ENCODE measurements around the gene PIP4K2A.
"Not testable (repeated sequence)": the region's sequence is repeated elsewhere in the genome, so short reads cannot be mapped to it uniquely, and the experiment has no call there.

PIP4K2A gene

DNA sequence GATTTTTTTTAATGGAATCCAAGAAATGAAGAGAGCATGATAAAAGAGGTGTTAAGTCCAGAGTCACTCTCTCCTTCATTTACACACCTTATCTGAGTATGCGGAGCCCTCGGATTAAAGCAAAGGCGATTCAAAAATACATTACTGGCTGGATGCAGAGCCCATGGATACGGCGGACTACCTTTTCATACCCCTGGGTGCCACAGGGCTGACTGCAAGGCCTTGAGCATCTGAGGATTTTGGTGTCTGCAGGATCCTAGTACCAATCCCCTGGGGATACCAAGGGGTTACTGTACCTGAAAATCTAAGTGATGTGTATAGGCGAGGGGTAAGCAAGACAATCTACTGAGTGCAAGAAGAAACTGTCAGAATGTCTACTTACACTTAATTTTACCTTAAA lies 20.5 kb downstream of the PIP4K2A start:
- DNase-seq (ENCODE audit: low read depth in 2 of 2) = no peak

DNA sequence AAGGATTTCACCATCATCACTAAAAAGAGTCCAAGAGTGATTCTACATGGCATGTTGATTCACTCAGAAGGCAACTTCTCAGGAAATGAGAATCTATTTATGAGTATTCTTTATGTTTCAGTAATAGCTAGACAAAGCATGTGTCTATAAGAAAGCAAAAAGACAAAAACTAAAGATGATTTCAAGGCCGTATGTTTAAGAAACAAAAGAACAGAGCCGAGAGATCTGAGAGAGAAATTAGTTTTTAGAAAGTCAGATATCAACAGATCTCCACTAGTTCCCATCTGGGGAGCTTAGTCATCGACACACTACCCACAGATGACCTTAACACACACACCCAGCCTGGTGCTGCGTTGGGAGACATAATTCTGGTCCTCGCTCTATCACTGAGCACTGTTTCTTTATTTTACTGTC lies 21.0 kb downstream of the PIP4K2A start:
- DNase-seq (ENCODE audit: low read depth in 2 of 2) = no peak

GRCh38 chr10:22692119-22692518 lies 22.3 kb downstream of the PIP4K2A start:
- not testable (repeated sequence) for DNase-seq (ENCODE audit: low read depth in 2 of 2)

DNA sequence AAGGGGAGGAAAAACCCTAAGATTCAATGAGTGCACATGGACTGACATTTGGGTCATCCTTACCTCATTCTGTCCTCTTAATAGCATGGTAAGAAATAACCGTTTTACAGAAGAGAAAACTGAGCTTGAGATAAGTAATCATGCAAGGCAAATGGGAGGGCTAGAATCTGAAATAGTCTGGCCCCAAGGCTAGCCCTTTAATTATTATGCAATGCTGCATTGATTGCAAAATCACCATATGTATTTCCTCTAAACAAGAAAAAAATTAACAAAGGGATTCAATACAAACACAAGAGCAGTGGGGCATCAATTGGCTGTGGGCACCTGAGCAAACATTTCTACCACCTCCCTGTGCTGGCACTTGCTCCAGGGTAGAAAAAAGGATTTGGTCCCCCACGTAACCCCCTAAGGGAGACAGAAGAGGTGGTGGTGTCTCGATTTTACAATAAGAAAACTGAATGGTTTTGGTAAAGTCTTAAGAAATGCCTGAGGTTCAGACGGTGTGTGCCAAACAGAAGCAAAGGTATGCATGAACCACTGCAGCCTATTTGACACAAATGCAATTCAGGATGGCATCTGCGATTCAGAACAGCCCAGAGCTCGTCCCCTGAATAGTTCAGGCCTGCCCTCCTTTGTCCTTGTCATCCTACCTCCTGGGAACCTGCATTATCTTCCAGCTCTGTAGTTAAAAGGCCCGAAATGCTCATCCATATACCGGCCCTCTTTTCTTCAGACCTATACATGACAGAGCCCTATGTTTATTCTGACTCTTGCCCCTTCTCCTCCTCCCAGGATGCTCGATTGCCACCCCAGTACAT lies 23.6 kb downstream of the PIP4K2A start:
- DNase-seq (ENCODE audit: low read depth in 2 of 2) = no peak

DNA sequence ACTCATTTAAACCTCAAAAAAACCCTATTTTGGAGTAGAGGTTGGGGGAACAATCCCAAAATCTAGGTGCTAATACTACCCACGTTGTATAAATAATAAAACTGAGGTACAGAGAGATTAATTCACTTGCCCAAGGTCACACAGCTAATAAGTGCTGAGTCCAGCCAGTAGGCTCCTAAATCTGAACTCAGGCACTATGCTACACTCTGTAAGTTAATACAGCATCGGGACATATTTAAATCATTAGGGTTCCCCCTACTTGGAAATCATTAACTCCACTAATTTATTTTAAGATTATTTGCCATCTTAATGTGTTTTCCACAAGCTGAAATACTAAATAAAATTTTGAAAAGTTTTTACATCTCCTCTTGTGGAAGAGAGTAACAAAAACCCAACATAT lies 24.2 kb downstream of the PIP4K2A start:
- no peak for DNase-seq (ENCODE audit: low read depth in 2 of 2)

DNA sequence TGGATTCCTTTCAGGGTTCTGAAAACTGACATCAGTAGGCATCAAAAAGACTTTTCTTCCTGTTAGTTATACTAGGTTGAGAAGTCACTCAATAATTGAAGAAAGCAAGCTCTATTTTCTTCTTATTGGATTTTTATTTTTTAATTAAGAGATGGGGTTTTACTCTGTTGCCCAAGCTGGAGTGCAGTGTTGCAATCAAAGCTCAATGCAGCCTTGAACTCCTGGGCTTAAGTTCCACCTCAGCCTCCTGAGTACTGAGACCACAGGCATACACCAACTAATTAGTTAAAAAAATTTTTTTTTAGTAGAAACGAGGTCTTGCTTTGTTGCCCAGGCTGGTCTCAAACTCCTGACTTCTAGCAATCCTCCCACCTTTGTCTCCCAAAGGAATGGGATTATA lies 28.0 kb downstream of the PIP4K2A start:
- DNase-seq (ENCODE audit: low read depth in 2 of 2) = no peak

- no peak for DNase-seq (ENCODE audit: low read depth in 2 of 2)
Measured at GRCh38 chr10:22685926-22686325, 28.5 kb downstream of the PIP4K2A start.

GRCh38 chr10:22684699-22685098 lies 29.7 kb downstream of the PIP4K2A start:
- DNase-seq (ENCODE audit: low read depth in 2 of 2) = no peak

- DNase-seq (ENCODE audit: low read depth in 2 of 2) = no peak
Measured at GRCh38 chr10:22683140-22683389, 31.3 kb downstream of the PIP4K2A start.

GRCh38 chr10:22682237-22683139 lies 31.9 kb downstream of the PIP4K2A start:
- peak; percentile 23 to 49 for DNase-seq (ENCODE audit: low read depth in 2 of 2)

DNA sequence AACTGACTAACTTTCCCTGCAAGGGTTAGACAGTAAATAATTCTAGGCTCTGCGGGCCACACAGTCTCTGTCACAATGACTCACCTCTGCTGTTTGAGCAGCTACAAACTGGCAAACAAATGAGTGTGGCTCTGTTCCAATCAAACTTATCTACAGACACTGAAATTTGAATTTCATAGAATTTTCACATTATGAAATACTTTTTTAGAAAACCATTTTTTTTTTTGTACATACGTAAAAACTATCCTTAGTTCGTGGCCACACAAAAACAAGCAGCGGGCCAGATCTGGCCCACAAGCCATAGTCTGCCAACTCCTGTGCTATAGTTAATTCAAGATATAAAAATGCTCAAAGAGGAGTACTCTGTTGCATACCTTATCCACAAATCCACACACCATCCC lies 32.6 kb downstream of the PIP4K2A start:
- DNase-seq (ENCODE audit: low read depth in 2 of 2) = peak in 1 of 2 donors; percentile 45

DNA sequence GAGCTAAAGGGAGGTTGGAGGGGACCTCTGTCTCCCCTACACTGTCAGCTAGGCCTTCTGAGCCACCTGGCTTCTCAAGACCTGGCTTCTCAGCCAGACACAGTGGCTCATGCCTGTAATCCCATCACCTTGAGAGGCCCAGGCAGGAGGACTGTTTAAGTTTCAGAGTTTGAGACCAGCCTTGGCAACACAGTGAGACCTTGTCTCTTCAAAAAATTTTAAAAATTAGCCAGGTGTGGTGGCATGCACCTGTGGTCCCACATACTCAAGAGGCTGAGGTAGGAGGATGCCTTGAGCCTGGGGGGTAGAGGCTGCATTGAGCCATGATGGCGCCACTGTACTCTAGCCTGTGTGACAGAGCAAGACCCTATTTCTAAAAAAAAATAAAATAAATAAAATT lies 33.1 kb downstream of the PIP4K2A start:
- no peak for DNase-seq (ENCODE audit: low read depth in 2 of 2)

- no peak for DNase-seq (ENCODE audit: low read depth in 2 of 2)
Measured at GRCh38 chr10:22679608-22680007, 34.8 kb downstream of the PIP4K2A start.

DNA sequence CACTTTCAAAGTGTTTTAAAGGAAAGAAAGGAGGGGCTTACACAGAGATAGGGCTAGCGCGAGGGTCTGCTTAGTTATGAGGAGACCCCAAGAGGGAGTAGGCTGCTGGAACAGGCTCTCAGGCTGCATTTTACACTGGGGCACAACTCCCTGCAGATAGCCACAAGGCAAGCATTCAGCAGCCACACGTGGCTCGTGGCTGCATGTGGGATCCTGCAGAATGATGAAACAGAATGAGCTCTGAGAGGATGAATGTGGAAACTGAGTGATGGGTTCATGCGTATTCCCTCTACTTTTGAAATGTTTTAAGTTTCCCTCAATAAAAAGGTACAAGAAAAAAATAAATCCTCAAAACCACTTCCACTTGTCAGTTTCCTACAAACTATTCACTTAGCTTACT lies 37.0 kb downstream of the PIP4K2A start:
- DNase-seq (ENCODE audit: low read depth in 2 of 2) = no peak

- DNase-seq (ENCODE audit: low read depth in 2 of 2) = no peak
Measured at GRCh38 chr10:22676435-22676834, 37.9 kb downstream of the PIP4K2A start.

GRCh38 chr10:22674573-22674930 lies 39.8 kb downstream of the PIP4K2A start:
- DNase-seq (ENCODE audit: low read depth in 2 of 2) = no peak

DNA sequence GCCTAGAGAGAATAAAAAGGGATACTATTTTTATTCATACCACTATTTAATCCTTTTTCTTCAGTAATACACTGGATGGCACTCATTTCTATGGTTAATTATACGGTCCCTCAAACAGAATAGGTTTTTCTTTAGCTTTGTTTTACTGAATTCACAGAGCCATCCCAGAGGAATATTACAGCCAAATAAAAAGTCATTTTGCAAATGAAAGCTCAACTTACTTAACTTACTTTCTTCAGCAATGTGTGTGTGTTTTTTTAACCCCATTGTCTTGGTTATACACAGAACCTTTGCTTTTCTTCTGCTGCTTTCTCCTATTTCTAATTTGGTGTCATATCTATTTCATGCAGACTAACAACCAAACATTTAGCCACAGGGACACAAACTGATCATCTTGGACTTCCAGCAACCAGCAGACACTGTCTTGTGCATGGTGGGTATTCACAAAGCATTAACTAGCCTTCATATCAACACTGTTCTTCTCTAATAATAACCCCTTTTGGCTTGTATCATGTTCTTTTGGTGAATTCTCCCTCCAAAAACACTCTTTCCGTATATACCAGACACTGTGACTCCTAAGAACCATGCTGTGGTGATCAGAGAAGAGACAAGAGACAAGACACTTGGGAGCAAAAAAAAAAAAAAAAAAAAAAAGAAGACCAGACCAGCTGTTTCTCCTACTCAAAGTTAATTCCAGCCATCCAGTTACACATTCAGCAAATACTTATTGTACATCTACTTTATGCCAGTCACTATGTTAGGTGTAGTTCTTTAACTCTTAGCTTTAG lies 40.4 kb downstream of the PIP4K2A start:
- DNase-seq (ENCODE audit: low read depth in 2 of 2) = no peak

DNA sequence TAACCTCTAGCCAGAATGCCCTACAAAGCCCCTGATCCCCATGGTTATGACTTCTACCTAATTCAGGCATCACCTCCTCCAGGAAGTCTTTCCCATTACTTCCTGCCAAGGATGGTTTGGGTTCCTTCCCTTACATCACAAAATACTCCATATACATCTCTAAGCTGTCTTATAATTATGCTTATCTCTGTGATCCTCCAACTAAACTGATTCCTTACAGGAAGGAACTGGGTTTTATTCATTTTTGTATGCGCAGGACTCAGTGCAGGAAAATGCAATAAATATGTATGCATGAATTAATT lies 41.3 kb downstream of the PIP4K2A start:
- no peak for DNase-seq (ENCODE audit: low read depth in 2 of 2)

- no peak for DNase-seq (ENCODE audit: low read depth in 2 of 2)
Measured at GRCh38 chr10:22672319-22673090, 41.9 kb downstream of the PIP4K2A start.

- DNase-seq (ENCODE audit: low read depth in 2 of 2) = no peak
Measured at GRCh38 chr10:22670788-22671187, 43.6 kb downstream of the PIP4K2A start.

- no peak for DNase-seq (ENCODE audit: low read depth in 2 of 2)
Measured at GRCh38 chr10:22669163-22669711, 45.1 kb downstream of the PIP4K2A start.

DNA sequence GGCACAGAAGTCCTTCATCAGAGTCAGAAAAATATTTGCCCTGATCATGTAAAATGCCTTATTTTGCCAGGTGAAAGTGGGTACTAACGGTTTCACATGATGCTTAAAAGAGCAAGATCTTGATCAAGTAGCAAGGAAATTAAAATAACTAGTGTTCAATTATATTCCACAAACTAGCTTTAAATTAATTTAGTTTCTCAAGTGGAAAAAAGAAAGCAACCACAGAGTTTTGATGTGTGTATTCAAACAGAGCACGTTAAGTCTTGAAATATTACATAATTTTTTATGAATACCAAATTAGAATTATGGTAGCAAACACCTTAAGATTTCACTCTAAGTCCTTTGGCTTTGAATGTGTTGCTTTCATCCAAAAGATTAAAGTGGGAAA lies 47.3 kb downstream of the PIP4K2A start:
- DNase-seq (ENCODE audit: low read depth in 2 of 2) = no peak

Measured in activated CD8-positive, alpha-beta memory T cell treated with anti-CD3 and anti-CD28 coated beads for 4 hours (primary cell).